Thoracic aorta (tissue), 2 donors: Measurements from ENCODE around the gene TBC1D1. TPM values are rescaled to one million over a fixed set of nuclear protein-coding genes. Genes with fewer than 3 reads are reported as not detected.

Source experiments
- ATAC-seq: fragments of 150-250 bp; one replicate; pipeline ENCODE4 v1.8.0; 2017; ENCODE audit warnings: low read depth; ENCODE audit not compliant: insufficient number of reproducible peaks, low FRiP score
- DNase-seq: peaks from one replicate; pipeline ENCODE4 v3.0.0-alpha.2; 2020; ENCODE audit warnings: low spot score
- H3K27ac ChIP-seq, 2 donors: fragments of 200-600 bp; sonication (generic); 1 replicate in 1 of 2; 2 replicates in 1 of 2; pipeline ENCODE4 v1.5.1; 2016; ENCODE audit warnings: mild to moderate bottlenecking in 2 of 2, moderate library complexity in 2 of 2
- H3K27me3 ChIP-seq: fragments of 200-600 bp; sonication (generic); replicated peaks from 2 replicates; pipeline ENCODE4 v1.6.0; 2016; ENCODE audit warnings: mild to moderate bottlenecking; ENCODE audit not compliant: insufficient read depth
- H3K36me3 ChIP-seq: fragments of 200-600 bp; sonication (generic); one replicate; pipeline ENCODE4 v1.5.1; 2016
- H3K4me1 ChIP-seq, 2 donors: fragments of 200-600 bp; sonication (generic); 1 replicate in 1 of 2; 2 replicates in 1 of 2; pipeline versions ENCODE4 v1.5.1 to v1.6.0; 2016; ENCODE audit warnings: low read depth in 2 of 2, mild to moderate bottlenecking in 1 of 2; ENCODE audit not compliant: control insufficient read depth in 1 of 2
- H3K4me3 ChIP-seq: fragments of 200-600 bp; sonication (generic); 2 replicates; pipeline ENCODE4 v1.5.1; 2016; ENCODE audit warnings: mild to moderate bottlenecking
- H3K9me3 ChIP-seq: fragments of 200-600 bp; sonication (generic); 2 replicates; pipeline ENCODE4 v1.5.1; 2016
- CTCF ChIP-seq: fragments of 200-600 bp; sonication (generic); IDR thresholded peaks from one replicate; pipeline ENCODE4 v1.5.1; 2019; ENCODE audit warnings: antibody characterized with exemption
- total RNA-seq, 2 donors: library from RNA; depleted of rRNA; stranded (reverse); fragments of >200 nt; gene quantifications; one replicate each; pipeline versions ENCODE4 v1.1.0 to v1.2.3, GENCODE V29; 2016

The TBC1D1 gene
- total RNA-seq, 2 donors from 2014 or later, result 152 to 206 TPM

GRCh38 chr4:37981425-37981824 is 90.5 kb downstream of the TBC1D1 start:
- no peak for DNase-seq
- no peak for ATAC-seq
- H3K9me3 ChIP-seq, result no peaks in the 10 kb centered on the region
- peaks cover 46 to 67% of the 10 kb centered on the region in 2 donors for H3K4me1 ChIP-seq
- no peak for TF ChIP-seq CTCF
- no peaks in the 10 kb centered on the region for H3K27me3 ChIP-seq
- no peak overlapping the region for H3K4me3 ChIP-seq
- H3K27ac ChIP-seq, result peak overlapping the region; percentile 43 to 59
- H3K36me3 ChIP-seq, result no peaks in the 10 kb centered on the region

- DNase-seq, result no peak
- H3K9me3 ChIP-seq, result no peaks in the 10 kb centered on the region
- peaks cover 41 to 63% of the 10 kb centered on the region in 2 donors for H3K4me1 ChIP-seq
- no peak for TF ChIP-seq CTCF
- no peaks in the 10 kb centered on the region for H3K36me3 ChIP-seq
- no peak overlapping the region for H3K4me3 ChIP-seq
- peak overlapping the region; percentile 57 to 59 for H3K27ac ChIP-seq
- ATAC-seq, result no peak
- H3K27me3 ChIP-seq, result no peaks in the 10 kb centered on the region
Observed at GRCh38 chr4:37981844-37982720, 91.2 kb downstream of the TBC1D1 start.

GRCh38 chr4:37982736-37983135 is 91.9 kb downstream of the TBC1D1 start:
- no peaks in the 10 kb centered on the region for H3K36me3 ChIP-seq
- peak overlapping the region; percentile 57 to 59 for H3K27ac ChIP-seq
- H3K4me1 ChIP-seq, result peaks cover 41 to 68% of the 10 kb centered on the region in 2 donors
- H3K27me3 ChIP-seq, result no peaks in the 10 kb centered on the region
- TF ChIP-seq CTCF, result no peak
- ATAC-seq (no peak), DNase-seq (no peak)
- H3K9me3 ChIP-seq, result no peaks in the 10 kb centered on the region
- H3K4me3 ChIP-seq, result no peak overlapping the region

GRCh38 chr4:37983951-37984350 is 93.1 kb downstream of the TBC1D1 start:
- H3K4me1 ChIP-seq, result peaks cover 40 to 70% of the 10 kb centered on the region in 2 donors
- no peaks in the 10 kb centered on the region for H3K9me3 ChIP-seq
- DNase-seq, result no peak
- TF ChIP-seq CTCF, result no peak
- H3K27me3 ChIP-seq, result no peaks in the 10 kb centered on the region
- no peak overlapping the region for H3K27ac ChIP-seq
- H3K36me3 ChIP-seq, result no peaks in the 10 kb centered on the region
- no peak overlapping the region for H3K4me3 ChIP-seq
- ATAC-seq, result no peak

GRCh38 chr4:37985730-37986275 is 94.9 kb downstream of the TBC1D1 start:
- H3K27ac ChIP-seq, result no peak overlapping the region
- DNase-seq, result no peak
- H3K9me3 ChIP-seq, result no peaks in the 10 kb centered on the region
- H3K4me3 ChIP-seq, result no peak overlapping the region
- H3K4me1 ChIP-seq, result peaks cover 40 to 70% of the 10 kb centered on the region in 2 donors
- no peaks in the 10 kb centered on the region for H3K36me3 ChIP-seq
- no peak for ATAC-seq
- H3K27me3 ChIP-seq, result no peaks in the 10 kb centered on the region
- no peak for TF ChIP-seq CTCF
